OCI-LY1 (cell line): Measurements from ENCODE around the gene COP1.

Experiments
- EZH2 ChIP-seq: fragments of 200-600 bp; sonication (generic), shearing (Covaris generic); IDR thresholded peaks from 2 replicates; pipeline ENCODE4 v1.8.0; 2017; ENCODE audit warnings: borderline replicate concordance, mixed run types, mild to moderate bottlenecking, antibody characterized with exemption, low read length, moderate library complexity, mixed read lengths
- TF ChIP-seq, protein P1 (sequence below): fragments of 200-600 bp; sonication (generic), shearing (Covaris generic); IDR thresholded peaks from 2 replicates; pipeline ENCODE4 v1.5.1; 2017; ENCODE audit warnings: mild to moderate bottlenecking, antibody characterized with exemption, low read length, moderate library complexity, mixed read lengths

DNA sequence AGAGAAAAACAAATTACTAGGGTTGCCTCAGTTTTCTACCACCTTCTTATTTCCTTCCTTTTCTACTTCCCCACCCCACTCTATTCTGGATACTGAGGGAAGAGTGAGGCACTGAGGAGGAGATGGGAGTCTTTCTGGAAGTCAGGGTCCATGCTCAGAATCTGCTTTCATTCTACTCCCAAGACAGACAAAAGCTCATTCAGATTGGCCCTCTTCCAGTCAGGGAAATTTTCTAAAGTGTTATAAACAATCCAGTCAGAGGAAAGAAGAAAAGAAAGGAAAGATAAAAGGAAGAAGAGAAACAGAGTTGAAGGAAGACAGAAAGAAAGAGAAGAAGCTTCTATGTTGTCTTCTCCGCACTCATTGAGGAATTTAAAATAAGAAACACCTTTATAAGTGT lies 228.6 kb downstream of the COP1 start:
- TF ChIP-seq, protein P1, sequence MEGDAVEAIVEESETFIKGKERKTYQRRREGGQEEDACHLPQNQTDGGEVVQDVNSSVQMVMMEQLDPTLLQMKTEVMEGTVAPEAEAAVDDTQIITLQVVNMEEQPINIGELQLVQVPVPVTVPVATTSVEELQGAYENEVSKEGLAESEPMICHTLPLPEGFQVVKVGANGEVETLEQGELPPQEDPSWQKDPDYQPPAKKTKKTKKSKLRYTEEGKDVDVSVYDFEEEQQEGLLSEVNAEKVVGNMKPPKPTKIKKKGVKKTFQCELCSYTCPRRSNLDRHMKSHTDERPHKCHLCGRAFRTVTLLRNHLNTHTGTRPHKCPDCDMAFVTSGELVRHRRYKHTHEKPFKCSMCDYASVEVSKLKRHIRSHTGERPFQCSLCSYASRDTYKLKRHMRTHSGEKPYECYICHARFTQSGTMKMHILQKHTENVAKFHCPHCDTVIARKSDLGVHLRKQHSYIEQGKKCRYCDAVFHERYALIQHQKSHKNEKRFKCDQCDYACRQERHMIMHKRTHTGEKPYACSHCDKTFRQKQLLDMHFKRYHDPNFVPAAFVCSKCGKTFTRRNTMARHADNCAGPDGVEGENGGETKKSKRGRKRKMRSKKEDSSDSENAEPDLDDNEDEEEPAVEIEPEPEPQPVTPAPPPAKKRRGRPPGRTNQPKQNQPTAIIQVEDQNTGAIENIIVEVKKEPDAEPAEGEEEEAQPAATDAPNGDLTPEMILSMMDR = no peak
- no peak for TF ChIP-seq EZH2
